NCI-H774 (cell line): Measurements from ENCODE around the gene AGR3.
"Not testable (repeated sequence)": the region's sequence is repeated elsewhere in the genome, so short reads cannot be mapped to it uniquely, and the experiment has no call there.

Source experiments
- DNase-seq: peaks from one replicate; lab custom pipeline; 2025; lab: John Stamatoyannopoulos, UW

The AGR3 gene

GRCh38 chr7:16891338-16891737 is 9.6 kb upstream of the AGR3 start:
- no peak for DNase-seq

GRCh38 chr7:16889851-16890415 is 8.2 kb upstream of the AGR3 start:
- no peak for DNase-seq

DNA sequence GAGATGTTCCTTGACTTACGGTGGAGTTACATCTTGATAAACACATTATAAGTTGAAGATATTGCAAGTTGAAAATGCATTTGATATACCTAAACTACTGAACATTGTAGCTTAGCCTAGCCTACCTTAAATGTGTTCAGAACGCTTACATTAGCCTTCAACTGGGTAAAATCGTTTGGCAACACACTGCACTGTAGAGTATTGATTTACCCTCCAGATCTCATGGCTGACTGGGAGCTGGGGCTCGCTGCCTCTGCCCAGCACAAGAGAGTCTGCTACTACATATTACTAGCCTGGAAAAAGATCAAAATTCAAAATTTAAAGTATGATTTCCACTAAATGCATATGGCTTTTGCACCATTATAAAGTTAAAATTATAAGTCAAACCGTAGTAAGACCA is 7.5 kb upstream of the AGR3 start:
- DNase-seq: no peak

- no peak for DNase-seq
Observed at GRCh38 chr7:16883918-16884317, 2.1 kb upstream of the AGR3 start.

- DNase-seq: no peak
Observed at GRCh38 chr7:16880554-16880953, 1.2 kb downstream of the AGR3 start.

GRCh38 chr7:16879181-16879580 is 2.6 kb downstream of the AGR3 start:
- no peak for DNase-seq

- DNase-seq: no peak
Observed at GRCh38 chr7:16875861-16876260, 5.9 kb downstream of the AGR3 start.

GRCh38 chr7:16874066-16874465 is 7.7 kb downstream of the AGR3 start:
- no peak for DNase-seq

GRCh38 chr7:16867328-16867727 is 14.5 kb downstream of the AGR3 start:
- DNase-seq: no peak

DNA sequence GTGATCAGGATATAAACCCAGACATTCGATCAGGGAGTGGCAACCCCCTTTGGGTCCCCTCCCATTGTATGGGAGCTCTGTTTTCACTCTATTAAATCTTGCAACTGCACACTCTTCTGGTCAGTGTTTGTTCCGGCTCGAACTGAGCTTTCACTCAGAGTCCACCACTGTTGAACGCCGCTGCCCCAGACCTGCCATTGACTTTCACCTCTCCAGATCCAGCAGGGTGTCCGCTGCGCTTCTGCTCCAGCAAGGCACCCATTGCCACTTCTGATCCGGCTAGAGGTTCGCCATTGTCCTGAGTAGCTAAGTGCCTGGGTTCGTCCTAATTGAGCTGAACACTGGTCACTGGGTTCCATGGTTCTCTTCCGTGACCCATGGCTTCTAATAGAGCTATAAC is 28.6 kb downstream of the AGR3 start:
- DNase-seq: not testable (repeated sequence)

DNA sequence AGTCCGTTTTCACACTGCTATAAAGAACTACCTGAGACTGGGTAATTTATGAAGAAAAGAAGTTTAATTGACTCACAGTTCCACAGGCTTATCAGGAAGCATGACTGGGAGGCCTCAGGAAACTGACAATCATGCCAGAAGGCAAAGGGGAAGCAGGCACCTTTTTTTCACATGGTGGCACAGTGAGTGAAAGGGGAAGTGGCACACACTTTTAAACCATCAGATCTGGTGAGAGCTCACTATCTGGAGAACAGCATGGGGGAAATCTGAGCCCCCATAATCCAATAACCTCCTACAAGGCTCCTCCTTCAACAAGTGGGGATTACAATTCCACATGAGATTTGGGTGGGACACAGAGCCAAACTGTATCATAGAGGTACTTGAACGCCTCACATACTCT is 30.0 kb downstream of the AGR3 start:
- no peak for DNase-seq

GRCh38 chr7:16850614-16851466 is 30.9 kb downstream of the AGR3 start:
- DNase-seq: no peak

- no peak for DNase-seq
Observed at GRCh38 chr7:16849296-16850148, 32.3 kb downstream of the AGR3 start.

DNA sequence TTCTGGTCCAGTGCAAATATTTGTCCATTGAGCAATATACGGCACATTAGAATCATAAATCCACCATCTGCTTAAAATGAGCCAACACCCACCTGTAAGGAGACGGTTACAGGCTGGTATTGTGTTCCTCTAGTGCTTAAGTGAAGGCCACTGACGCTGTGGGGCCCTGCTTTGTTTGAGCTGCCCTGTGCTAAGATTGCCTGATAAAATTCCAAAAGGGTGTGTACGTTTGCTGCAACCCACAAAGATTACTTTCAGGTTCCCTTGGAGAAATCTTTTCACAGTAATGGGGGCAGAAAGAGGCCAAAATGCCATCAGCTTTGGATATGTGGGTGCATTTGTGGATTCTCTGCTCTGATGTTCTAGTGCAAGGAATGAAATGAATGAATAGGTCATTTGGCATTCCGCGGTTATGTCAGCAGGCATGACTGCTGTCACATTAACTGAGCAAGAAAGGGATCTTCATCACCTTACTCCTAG is 34.4 kb downstream of the AGR3 start:
- no peak for DNase-seq

DNA sequence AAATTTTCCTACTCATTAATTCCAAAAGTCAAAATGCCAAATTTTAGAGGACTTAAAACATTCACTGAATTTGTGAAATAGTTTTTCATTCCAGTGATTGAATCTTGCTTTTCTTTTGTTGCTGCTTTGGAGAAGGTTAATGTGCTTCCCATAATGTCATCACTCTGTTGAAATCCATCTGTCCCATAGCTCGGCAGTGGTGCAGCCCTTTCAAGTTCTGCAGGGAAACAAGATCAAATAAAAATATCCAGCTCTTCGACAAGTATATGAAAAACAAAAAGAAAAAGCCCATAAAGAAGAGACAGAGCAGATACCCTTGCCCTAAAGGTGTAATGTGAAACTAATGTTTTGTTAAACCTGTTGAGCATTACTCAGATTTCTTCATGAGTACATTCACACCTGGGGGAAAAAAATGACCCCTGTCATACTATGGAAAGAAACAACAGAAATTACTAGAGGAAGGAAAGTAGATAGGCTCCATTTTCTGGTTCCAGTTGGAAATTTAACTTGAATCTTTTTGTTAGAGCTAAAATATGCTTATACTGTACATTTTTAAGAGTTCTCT is 35.1 kb downstream of the AGR3 start:
- no peak for DNase-seq

DNA sequence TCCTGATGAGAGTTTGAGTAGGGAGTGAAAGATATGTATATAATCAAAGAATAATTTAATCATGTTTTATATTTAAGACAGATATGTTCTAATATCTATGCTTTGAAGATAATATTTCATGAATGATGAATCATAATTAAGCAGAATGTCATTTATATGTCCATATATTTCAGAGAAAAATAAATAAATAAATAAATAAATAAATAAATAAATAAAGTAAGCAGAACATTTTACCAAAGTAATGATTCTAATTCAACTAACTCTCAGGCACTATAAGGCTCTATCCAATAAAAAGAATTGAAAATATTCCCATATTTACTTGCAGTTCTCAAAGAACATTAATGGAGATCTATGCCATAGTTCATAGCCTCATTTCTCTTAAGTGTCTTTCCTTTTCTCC is 36.0 kb downstream of the AGR3 start:
- no peak for DNase-seq

DNA sequence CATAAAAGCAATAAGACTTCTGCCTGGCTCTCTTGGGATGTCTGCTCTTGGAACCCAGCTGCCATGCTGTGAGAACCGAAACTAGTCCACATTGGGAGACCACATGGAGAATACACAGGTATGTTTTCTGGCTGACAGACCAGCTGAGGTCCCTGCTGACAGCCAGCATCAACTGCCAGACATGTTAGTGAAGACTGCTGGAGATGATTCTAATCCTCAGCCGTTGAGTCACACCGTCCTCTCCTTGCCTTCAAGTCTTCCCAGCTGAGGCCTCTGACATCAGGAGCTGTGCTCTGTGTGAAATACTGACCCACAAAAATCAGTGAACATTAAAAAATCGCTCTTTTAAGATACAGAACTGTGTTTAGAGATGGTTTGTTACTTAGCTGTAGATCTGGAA is 40.1 kb downstream of the AGR3 start:
- DNase-seq: no peak

DNA sequence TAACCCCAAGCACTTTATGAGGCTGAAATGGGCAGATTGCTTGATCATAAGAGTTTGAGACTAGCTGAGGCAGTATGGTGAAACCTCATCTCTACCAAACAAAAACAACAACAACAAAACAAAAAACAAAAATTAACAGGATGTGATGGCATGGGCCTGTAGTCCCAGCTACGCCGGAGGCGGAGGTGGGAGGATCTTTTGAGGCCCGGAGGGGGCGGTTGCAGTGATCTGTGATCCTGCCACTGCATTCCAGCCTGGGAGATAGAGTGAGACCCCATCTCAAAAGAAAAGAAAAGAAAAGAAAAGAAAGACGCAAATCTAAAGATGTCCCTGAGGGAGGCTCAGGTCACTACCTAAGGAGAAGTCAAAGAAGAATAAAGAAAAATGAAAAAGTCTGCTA is 41.7 kb downstream of the AGR3 start:
- DNase-seq: no peak

DNA sequence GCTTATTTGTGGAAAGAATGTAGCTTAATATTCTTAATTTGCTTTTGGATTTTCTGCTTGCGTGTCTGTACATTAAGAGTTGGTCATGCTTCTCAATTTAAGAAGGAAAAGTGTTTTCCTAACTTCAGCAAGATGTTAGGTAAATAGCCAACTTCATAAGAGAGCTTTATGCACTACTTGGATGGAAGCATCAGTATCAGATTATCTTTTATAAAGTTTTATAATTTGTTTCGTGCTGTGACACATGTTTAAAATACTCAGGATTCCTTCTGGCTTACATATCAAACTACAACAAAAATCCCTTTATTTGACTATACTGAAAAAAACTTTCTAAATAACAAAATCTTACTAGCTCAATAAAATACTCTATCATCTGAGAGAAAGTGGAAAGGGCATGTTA is 42.1 kb downstream of the AGR3 start:
- no peak for DNase-seq

- no peak for DNase-seq
Observed at GRCh38 chr7:16838891-16839290, 42.9 kb downstream of the AGR3 start.

GRCh38 chr7:16838386-16838785 is 43.4 kb downstream of the AGR3 start:
- DNase-seq: no peak

- no peak for DNase-seq
Observed at GRCh38 chr7:16836481-16836880, 45.3 kb downstream of the AGR3 start.
